ENCODE data around the gene CHST10.

DNA sequence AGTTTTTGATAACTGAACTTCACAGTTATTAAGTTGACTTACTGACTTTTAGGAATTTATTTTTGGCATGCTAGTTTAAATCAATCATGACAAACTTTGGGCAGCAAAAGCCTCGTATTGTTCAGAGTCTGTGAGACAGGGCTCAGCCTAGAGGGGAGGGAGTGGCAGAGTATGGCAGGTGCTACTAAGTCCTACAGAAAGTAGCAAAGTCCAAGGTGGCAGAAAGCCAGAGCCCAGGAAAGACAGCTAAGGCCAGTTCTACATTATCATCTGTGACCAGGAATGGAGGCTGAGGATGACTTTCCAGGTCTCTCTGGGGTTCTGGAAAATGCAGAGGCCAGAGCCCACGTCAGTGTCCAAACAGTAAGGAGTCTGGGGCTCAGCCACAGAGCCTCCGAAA lies 34.2 kb downstream of the CHST10 start:
- TF ChIP-seq, protein P1, sequence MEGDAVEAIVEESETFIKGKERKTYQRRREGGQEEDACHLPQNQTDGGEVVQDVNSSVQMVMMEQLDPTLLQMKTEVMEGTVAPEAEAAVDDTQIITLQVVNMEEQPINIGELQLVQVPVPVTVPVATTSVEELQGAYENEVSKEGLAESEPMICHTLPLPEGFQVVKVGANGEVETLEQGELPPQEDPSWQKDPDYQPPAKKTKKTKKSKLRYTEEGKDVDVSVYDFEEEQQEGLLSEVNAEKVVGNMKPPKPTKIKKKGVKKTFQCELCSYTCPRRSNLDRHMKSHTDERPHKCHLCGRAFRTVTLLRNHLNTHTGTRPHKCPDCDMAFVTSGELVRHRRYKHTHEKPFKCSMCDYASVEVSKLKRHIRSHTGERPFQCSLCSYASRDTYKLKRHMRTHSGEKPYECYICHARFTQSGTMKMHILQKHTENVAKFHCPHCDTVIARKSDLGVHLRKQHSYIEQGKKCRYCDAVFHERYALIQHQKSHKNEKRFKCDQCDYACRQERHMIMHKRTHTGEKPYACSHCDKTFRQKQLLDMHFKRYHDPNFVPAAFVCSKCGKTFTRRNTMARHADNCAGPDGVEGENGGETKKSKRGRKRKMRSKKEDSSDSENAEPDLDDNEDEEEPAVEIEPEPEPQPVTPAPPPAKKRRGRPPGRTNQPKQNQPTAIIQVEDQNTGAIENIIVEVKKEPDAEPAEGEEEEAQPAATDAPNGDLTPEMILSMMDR (conservative IDR thresholded peaks at IDR 0.05; ENCODE audit: low read depth, low read length), result no peak
- TF ChIP-seq EZH2 (IDR thresholded peaks at IDR 0.05; ENCODE audit: borderline replicate concordance, low read depth, low read length, poor library complexity, severe bottlenecking), result no peak
